ENCODE results near the gene GPR160.
"Not testable (repeated sequence)": the region's sequence is repeated elsewhere in the genome, so short reads cannot be mapped to it uniquely, and the experiment has no call there.

Gene GPR160, protein sequence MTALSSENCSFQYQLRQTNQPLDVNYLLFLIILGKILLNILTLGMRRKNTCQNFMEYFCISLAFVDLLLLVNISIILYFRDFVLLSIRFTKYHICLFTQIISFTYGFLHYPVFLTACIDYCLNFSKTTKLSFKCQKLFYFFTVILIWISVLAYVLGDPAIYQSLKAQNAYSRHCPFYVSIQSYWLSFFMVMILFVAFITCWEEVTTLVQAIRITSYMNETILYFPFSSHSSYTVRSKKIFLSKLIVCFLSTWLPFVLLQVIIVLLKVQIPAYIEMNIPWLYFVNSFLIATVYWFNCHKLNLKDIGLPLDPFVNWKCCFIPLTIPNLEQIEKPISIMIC

DNA sequence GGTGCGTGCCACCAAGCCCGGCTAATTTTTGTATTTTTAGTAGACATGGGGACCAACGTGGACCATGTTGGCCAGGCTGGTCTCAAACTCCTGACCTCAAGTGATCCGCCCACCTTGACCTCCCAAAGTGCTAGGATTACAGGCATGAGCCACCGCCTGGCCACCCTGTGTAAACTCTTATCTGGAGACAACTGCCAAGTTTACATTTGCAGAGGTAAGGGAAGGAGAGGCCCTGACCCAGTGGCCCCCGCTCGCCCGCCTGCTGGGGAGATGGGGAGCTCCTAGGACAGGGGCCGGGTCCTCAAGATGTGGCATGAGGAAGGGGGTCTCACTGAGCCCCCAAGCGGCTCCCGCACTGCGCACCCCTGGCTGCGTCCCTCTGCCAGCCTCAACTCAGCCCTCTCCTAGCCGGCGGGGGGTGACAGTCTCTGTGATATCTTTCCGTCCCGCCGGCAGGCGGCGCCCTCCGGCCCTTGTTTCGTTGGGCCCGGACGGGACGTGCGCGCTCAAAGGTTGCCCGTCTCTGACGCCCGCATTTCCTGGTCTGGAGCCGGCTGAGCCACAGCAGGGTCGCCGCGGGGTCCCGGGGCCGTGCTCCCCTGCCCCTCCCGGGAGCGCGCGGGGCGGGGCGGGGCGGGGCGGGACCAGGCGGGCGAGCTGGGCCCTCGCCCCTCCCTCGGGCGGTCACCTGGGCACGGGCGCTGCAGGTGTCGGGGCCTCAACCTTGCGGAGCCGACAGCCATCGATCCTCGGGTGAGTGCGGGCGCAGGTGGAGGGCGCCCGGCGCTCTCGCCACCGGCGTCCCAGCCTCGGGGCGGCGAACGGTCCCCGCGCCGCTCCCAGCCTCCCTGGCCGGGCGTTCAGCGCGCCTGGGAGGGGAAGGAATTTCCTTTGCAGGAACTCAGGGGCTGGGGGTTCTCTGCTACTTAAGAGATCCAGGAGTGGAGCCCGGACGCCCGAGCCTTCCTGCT is at the start of gene GPR160:
GPR160 (plus strand) TSS at position 533 of the 971 bp plus-strand sequence. CDS start 45,978 bp downstream, outside the sequence.
- peak; percentile 84 for DNase-seq (ENCODE audit: low read depth)

DNA sequence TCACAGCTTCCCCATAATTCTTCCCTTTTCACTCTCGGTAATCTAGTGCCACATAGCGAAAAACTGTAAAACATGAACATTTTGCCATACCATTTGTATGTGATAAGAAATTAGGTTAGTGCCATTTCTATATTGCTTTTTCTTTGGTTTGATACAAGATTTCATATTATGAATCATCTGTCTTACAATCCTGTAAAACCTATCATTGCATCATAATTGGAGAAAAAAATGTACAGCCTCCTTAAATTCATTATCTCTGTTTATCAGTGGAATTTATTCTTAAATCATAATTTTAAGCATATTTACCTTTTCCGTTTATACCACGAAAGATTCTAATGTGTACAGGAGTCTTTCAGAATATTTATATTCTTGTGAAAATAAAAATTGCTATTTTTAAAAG is 47.4 kb upstream of the GPR160 start:
- no peak for DNase-seq (ENCODE audit: low read depth)

DNA sequence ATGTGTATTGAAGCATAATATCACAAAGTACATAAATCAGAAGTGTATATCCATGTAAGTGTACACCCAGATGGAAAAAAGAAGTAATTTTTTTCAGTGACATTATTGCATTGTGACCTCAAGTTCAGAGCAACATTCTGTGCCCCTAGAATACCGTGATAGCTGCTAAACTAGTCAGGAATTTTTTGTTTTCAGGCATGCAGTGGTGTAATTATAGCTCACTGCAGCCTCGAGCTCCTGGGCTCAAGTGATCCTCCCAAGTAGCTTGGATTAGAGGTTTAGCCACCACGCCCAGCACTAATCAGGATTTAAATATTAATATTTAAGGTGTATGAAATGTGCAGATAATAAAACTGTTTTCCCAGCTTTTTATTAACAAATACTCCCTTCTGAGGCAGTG is 45.6 kb upstream of the GPR160 start:
- no peak for DNase-seq (ENCODE audit: low read depth)

DNA sequence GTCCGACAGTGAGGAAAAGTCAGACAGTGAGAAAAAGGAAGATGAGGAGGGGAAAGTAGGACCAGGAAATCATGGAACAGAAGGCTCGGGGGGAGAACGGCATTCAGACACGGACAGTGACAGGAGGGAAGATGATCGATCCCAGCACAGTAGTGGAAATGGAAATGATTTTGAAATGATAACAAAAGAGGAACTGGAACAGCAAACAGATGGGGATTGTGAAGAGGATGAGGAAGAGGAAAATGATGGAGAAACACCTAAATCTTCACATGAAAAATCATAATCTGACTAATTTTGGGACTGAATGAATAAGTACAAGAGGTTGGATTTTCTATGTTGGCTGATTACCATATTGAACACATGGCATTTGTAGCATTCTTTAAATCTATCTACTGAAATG is 45.0 kb upstream of the GPR160 start:
- DNase-seq (ENCODE audit: low read depth) = no peak

DNA sequence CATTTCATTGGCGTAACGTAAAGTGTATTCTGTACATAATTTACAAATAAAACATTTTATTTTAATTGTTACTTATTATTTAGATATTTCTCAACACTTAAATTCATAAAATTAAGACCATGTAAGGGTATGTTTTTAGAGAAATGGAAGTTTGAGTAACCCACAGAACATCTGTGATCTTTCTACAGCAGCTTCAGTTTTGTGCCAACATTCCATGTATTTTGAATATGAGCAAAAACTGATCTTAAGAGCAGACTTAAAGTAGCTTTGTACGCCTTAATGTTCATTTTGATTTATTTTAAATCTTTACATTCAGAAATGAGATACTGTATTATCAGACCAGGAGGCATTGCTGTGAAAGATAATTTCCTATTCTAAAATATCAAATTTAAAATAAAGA is 44.0 kb upstream of the GPR160 start:
- no peak for DNase-seq (ENCODE audit: low read depth)

DNA sequence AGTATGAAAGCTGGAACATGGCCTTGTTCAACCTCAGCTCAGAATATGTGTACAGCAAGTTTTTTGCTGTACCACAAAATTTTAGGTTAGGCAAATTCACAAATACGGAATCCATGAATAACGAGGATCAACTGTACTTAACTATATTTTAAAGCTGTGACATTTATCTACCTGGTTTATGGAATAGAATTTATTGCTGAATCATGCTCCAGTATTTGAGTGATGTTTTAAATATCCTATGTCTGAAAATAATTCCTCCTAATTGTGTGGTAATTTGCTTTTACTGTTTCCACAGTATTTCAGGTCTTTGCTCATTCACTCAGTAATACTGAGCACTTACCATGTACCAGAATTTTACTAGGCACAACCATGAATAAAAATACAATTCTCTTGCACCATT is 41.7 kb upstream of the GPR160 start:
- DNase-seq (ENCODE audit: low read depth) = no peak

DNA sequence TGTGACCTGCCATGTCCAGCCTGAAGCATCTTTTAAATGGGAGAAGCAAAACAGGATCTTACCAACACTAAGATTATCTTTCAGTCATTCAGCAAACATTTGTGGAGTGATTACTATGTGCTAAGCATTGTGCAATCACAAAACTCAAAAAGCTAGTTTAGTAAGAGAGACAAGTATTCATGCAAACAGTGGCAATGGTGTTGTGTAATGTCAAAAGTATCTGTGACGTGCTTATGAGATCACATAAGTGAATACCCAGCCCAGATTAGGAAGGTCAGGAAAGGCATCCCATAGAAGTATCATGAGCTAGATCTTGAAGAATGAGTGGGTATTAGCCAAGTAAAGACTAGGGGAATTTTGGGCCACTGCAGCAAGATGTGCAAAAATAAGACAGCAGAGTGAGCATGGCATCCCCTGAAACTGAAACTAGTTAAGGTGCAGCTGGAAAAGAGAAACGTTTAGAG is 39.1 kb upstream of the GPR160 start:
- no peak for DNase-seq (ENCODE audit: low read depth)

DNA sequence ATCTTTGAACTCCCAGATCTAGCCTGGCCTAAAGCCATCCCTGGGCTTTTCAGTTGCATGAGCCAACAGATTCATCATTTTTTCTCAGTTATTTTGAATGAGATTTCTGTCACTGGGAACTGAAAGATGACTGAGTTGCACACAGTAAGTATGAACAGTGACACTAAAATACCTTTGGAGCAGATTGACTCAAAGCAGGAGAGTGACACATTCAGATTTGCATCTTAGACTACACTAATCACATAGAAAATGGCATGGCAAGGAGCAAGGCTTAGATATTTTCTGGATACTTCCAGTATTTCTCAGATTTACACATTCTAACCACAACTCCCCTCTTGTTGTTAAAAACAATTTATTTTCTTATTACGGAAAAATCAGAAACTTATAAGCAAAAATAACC is 38.4 kb upstream of the GPR160 start:
- DNase-seq (ENCODE audit: low read depth) = no peak

DNA sequence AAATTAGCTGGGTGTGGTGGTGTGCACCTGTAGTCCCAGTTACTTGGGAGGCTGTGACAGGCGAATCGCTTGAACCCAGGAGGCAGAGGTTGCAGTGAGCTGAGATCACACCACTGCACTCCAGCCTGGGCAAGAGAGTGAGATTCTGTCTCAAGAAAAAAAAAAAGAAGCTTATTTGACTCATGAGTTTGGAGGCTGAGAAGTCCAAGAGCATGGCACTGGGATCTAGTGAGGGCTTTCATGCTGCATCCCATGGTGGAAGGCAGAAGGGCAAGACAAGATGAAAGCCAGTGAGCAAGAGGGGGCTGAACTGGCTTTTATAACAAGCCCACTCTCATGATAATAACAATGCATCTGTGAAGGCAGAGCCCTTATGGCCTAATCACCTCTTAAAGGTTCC is 37.7 kb upstream of the GPR160 start:
- DNase-seq (ENCODE audit: low read depth) = no peak

DNA sequence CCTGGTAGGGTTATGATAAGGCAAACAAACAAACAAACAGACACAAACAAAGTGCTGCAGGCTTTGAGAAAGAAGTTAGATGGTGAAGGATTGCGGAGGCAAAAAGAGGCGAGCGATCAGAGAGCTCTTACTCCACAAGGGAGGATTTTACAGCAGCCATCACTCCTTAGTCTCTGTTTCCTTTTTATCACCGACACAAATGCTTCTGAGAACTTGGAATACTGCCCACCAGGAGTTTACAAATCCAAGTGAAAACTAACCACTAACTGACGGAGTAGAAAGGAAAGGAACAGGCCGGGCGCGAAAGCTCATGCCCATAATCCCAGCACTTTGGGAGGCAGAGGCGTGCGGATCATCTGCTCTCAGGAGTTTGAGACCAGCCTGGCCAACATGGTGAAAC is 35.6 kb upstream of the GPR160 start:
- DNase-seq (ENCODE audit: low read depth) = no peak

DNA sequence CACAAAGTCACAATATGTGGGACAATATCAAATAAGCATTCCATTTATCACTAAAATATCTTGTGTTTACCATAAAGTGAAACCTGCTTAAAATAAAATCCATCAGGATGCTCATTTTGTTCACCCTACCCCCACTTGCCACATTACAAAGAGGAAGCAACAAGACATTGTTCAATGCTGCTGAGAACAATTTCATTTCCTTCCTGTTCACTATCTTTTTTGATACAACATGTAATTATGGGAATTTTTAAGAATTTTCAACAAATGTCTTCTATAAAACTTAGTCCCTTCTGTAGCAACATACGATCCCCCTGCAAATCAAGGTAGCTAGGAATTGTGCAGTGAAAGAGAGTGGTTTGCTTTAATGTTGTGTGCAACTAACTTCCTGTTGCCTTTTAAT is 34.9 kb upstream of the GPR160 start:
- no peak for DNase-seq (ENCODE audit: low read depth)

DNA sequence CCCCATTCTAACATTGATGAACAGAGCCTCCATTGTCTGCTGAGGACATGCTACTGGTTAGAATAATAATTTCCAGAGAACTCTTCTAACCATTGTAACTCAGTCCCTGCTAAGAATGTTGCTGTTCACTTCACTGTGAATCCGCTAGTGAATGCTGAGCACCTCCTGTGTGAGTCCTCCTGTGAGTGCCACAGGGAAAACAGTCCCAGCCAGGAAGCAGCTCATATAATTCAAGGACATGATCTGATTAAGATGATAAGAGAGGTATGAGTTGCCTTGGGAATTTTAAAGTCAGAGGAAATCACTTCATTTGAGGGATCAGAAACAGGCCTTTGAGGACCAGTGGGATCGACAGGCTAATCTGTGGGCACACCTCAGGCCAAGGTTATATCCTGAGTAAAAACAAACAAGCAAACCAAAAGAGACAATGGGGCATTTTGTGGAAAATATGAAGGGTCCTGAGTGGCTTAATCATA is 33.9 kb upstream of the GPR160 start:
- no peak for DNase-seq (ENCODE audit: low read depth)

DNA sequence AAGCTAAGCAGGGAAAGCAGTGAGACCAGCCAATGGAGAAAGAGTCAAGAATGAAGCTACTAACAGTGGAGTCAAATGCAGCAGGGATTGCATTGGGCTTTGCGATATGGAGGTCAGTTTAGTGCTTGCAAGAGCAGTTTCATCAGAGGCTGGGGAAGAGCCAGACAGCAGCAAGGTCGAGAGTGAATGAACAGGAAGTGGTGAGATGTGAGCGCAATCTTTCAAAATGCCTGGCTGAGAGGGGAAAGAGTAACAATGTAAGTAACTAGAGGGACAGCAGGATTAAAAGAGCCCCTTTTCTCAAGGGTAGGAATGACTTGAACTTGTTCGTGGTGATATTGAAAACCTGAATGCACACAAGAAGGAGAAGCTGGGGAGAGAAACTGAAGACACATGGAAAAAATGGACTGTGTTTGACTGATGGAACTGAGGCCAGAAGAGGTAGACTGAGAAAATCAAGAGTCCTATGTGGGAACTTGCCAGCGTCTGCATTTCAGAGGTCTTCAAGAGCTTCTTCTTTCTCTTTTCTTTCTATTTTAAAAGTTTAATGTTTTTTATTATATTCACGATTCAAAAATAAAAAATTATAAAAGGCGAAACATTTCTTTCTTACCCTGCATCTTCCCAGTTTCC is 30.6 kb upstream of the GPR160 start:
- DNase-seq (ENCODE audit: low read depth) = peak; percentile 17

DNA sequence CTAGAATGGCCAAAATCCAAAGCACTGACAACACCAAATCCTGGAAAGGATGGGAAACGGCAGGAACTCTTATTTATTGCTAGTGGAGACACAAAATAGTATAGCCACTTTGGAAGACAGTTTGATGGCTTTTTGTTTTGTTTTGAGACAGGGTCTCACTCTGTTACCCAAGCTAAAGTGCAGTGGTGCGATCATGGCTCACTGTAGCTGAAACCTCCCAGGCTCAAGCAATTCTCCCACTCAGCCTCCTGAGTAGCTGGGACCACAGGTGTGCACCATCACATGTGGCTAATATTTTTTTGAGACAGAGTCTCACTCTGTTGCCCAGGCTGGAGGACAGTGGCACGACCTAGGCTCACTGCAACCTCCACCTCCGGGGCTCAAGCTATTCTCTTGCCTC is 27.3 kb upstream of the GPR160 start:
- no peak for DNase-seq (ENCODE audit: low read depth)

DNA sequence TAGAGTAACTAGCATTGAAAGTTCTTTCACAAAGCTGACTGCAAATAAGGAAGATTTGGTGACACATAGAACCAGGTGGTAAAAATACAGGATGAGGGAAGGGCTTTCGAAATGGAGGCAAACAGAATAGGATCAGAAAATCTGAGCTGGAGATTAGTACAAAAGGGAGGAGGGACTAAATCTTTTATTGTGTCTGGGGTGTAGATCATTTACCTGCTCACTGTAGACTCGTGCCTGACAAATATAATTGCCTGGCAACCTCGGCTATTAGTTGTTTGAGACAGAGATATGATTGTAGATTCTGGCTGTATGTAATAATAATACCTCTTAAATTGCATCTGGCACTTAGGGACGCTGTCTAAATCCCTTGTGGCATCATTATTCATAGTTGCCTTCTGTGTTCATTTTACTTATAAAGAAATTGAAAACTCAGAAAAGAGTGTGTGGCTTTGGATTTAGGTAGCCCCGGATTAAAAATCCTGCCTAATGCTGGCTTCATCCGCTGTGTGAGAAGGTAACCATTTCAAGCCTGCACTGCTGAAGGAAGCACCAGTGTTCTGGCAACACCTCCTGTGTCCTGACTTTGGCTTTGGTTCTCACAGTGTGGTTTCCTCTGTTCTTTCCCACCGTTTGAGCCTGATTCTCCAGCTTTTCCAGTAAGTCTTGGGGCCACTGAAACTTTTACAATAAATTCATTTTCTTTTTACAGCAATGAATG is 25.0 kb upstream of the GPR160 start:
- DNase-seq (ENCODE audit: low read depth) = no peak

DNA sequence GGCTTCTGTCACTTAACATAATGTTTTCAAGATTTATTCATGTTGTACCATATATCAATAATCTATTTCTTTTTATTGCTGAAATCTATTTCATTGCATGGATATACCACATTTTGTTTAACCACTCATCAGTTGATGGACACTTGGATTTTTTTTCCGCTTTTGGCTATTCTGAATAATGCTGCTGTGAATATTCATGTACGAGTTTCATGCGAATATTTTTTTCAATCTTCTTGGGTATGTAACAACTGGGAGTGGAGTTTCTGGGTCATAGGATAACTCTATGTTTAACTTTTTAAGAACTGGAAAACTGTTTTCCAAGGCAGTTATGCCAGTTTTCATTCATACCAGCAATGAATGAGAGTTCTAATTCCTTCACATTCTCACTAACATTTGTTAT is 21.7 kb upstream of the GPR160 start:
- DNase-seq (ENCODE audit: low read depth) = no peak

DNA sequence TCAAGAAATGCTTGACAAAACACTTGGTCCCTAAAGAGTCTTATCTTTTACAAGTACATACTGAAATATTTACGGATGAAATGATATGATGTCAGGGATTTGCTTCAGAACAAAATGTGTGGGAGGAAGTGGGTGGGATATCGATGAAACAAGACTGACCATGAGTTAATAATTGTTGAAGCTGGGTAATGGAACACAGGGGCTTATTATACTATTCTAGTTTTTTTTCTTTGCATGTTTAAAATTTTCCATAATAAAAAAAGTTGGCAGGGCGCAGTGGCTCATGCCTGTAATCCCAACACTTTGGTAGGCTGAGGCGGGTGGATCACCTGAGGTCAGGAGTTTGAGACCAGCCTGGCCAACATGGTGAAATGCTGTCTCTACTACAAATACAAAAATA is 18.5 kb upstream of the GPR160 start:
- not testable (repeated sequence) for DNase-seq (ENCODE audit: low read depth)

DNA sequence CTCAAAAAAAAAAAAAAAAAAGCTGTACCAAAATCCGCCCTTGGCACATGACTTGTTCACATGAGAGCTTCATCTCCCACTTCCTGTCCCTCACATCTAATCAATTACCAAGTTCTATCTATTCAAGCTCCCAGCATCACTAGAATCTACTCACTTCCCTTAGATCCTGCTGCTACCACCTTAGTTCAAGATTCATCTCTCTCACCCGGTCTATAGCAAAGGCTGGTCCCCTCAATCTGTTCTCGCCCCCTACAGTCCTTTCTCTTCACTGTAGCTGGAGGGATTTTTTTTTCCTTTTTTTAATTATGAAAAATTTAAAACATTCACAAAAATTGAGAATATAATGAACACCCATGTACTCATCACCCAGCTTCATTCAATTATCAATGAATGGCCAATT is 16.7 kb upstream of the GPR160 start:
- DNase-seq (ENCODE audit: low read depth) = no peak

DNA sequence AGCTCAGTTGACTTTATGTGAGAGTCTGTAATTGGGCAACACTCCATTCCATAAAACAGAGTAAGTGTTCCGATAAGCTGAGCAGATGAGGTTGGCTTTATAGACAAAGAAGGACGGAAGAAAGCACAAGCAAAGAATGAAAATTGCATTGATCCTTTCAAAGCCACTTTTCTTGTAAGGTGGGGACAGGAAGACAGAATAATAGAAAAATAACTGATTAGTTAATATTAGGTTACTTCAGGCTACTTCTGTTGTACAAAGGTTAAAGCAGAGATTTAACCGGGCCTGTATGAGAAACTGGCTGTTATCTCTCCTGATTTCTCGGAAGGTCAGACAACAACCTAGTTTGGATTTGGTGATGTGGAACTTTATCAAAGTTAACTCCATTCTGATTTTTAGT is 15.5 kb upstream of the GPR160 start:
- DNase-seq (ENCODE audit: low read depth) = no peak

DNA sequence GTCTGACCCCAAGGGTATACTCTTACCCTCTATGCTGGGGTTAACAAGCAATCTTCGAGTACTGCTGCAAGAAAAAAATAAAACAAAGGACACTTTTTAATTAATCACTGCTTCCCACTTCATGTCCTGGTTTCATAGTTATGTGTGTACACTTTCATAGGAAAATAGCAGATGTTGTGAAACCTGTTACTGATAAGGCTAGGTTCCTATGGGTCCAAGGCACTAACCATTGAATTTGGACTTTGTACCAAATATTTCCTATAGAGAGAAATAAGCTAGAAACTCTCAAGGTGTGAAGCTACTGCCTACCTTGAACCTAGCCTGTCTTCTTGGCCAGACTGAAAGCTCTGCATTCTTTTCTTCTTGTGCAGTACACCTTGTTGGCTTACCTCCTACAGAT is 14.6 kb upstream of the GPR160 start:
- no peak for DNase-seq (ENCODE audit: low read depth)

DNA sequence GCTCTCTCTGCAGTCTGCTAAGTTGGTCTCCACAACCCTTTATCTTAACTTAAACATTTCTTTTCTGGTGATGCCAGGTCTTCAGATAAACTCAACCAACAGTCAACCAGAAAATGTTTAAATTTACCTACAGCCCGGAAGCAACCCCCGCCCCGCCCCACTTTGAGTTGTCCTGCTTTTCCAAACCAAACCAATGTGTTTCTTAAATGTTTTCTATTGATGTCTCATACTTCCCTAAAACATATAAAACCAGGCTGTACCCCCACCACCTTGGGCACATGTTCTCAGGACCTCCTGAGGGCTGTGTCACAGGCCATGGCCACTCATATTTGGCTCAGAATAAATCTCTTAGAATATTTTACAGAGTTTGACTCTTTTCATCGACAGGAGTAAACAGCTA is 13.2 kb upstream of the GPR160 start:
- DNase-seq (ENCODE audit: low read depth) = no peak
